GM21381 (cell line): ENCODE measurements around the gene DCDC2.
"Not testable (repeated sequence)": the region's sequence is repeated elsewhere in the genome, so short reads cannot be mapped to it uniquely, and the experiment has no call there.

ENCODE experiments used
- ATAC-seq: cut with Tn5 transposase; IDR thresholded peaks from one replicate; pipeline ENCODE4 v1.9.1; 2021; ENCODE audit warnings: mild to moderate bottlenecking, moderate library complexity; ENCODE audit not compliant: unreplicated experiment

Gene DCDC2

DNA sequence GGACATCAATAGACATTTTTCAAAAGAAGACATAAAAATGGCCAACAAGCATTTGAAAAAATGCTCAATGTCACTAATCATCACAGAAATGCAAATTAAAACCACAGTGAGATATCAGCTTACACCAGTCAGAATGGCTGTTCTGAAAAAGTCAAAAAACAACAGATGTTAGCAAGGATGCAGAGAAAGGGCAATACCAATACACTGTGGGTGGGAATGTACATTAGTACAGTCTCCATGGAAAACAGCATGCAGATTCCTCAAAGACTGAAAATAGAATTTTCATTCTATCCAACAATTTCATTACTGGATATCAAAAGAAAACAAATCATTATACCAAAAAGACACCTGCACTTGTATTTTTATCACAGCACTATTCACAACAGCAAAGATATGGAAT, 85.3 kb downstream of the DCDC2 start:
- no peak for ATAC-seq

DNA sequence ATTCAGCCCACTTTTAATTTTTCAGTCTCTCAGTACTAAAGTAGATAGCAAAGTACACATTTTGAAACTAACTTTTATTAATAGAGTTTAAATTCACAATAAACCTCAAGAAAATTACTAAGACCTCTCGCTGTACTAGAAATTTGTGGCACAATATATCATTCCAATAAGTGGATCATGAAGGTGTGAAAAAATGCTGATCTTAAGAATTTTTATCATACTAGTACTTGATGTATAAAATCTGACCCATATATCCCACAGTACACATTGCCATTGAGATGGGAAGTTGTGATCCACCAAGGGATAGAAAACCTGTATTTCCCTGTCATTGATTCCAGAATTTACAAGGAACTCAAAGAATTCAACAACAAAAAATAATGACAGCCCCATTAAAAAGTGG, 85.7 kb downstream of the DCDC2 start:
- ATAC-seq = no peak

DNA sequence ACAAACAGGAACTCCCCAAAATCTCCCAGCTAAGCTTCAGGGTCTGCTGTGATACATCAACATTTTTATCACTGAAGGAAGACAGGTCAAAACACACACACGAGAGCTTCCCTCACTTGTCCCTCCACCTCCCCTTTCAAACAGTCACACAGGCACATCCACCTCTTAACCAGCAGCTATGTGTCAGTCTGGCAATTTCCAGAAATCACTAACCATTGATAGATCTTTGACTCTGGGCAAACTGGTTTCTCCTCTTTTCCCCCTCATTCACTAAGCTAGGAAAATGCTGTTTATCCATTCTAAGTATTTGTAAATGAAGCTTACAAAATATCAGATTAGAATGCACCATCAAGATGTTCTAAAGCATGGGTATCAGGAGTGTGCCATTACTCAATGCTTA, 87.8 kb downstream of the DCDC2 start:
- ATAC-seq = no peak

DNA sequence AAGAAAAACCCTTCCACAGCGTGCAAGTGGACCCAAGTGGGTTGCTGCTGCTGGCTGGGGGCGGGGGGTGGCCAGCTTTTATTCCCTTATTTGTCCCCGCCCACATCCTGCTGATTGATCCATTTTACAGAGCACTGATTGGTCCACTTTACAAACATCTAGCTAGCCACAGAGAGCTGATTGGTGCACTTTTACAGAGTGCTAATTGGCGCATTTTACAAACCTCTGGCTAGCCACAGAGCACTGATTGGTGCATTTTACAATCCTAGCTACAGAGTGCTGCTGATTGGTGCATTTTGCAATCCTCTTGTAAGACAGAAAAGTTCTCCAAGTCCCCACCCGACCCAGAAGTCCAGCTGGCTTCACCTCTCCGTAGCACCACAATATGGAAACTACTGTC, 99.6 kb downstream of the DCDC2 start:
- ATAC-seq = not testable (repeated sequence)

DNA sequence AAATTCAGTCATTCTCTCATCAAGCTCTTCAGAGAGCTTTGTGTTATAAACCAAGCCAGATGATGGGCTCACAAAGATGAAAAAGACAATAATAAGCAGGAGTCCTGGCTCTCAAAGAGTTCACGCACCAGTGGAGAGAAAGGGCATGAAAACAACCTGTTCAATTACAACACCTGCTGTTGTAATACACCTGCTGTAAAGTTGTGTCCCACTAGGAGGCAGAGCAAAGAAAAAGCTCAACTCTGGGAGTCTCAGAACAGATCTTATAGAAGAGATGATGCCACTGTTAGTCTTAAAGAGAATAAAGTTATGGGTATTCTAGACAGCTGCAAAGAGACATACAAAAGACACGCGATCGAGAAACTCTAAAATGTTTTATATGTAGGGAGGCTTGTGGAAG, 100.6 kb downstream of the DCDC2 start:
- ATAC-seq = no peak

DNA sequence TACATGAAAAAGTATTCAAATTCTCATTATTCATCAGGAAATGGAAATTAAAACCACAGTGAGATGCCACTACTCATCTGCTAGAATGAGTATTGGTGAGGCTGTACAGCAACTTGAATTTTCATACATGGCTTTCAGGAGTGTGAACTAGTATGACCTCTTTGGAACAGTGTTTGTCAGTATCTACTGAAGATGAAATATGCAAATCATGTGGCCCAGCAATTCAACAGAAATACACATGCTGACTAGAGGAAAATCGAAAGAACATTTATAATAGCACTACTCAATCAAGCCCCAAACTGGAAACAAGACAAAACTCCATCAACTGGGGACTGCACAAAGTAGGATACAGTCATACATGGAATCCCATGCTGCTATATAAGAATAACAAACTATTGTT, 102.2 kb downstream of the DCDC2 start:
- peak; percentile 87 for ATAC-seq

DNA sequence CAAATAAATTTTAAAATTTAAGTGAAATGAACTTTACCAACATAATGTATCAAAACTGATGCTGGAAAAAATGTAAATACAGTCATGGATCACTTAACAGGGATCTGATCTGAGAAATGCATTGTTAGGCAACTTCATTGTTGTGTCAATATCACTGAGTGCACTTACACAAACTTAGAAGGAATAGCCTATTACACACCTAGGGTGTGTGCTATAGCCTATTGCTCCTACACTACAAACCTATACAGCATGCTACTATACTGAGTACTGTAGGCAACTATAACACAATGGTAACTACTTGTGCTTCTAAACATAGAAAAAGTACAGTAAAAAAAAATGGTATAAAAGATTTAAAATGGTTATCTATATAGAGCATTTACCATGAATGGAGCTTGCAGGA, 104.5 kb downstream of the DCDC2 start:
- ATAC-seq = no peak

DNA sequence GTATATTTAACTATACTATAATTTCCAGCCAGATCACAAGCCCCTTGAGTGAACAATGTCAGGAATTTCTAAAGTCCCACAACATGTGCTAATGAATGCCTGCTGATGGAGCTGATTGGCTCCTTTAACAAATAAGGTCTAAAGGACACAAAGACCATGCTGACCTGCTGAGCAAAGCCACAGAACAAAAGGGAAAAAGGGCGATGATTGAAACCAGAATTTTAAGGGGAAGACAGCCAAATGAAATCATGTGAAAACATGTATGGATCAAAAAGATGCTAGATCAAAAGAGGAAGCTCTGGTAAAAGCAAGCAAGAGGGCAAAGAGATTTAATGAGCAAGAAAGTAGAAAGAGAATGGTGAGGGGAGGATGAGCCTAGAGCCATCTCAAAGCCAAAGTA, 105.6 kb downstream of the DCDC2 start:
- ATAC-seq = no peak

DNA sequence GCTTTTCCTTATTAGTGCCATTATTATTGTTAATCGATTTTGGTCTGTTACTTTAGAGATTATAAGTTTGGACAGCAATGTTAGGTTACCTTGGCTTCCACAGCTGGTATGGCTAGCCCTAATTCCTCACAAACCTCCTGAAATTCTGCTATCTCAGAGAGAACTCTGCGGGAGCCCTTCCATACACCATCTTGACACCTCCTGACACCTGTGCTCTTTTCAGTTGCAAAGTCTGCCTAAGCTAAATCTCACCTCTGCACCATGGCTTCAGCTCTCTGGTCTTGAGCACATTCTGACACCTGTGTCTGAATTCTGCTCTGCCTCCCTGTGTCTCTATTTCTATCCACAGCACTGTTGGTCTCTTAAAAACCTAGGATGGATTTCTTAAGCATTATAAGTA, 106.5 kb downstream of the DCDC2 start:
- ATAC-seq = no peak

DNA sequence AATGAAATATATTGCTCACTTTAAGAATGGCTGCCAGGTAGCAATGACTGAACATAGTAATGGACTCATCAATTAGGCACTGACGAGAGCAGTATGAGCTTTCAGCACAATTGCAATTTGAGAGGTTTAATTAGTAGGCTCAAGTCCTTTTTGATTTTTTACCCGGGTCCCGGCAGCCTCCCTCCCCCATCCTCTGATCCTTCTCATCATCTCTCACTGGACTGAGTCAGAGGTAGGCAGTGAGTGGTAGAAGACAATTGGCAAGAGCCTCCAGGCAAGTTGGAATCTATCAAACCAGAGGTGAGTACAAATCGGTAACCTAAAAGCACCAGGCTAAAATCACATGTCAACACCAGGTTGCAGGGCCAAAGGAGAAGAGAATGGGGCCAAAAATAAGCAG, 107.9 kb downstream of the DCDC2 start:
- no peak for ATAC-seq

DNA sequence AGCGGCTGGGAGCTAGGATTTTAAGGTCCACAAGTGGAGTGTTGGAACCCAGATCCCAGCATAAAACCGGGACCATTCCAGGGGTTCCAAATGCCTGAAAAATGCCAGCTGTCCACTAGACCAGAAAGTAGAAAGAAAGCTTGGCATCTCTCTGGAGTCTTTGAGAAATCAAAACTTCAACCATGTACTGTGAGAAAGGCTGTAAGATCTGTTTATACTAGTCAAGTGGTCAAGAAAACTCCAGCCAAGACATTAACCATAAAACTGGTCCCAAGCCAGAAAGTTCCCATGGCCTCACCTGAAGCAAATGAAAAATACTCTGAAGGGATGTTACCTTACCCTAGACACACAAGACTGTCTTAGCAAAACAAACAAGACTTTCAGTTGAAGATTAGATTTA, 112.6 kb downstream of the DCDC2 start:
- no peak for ATAC-seq

DNA sequence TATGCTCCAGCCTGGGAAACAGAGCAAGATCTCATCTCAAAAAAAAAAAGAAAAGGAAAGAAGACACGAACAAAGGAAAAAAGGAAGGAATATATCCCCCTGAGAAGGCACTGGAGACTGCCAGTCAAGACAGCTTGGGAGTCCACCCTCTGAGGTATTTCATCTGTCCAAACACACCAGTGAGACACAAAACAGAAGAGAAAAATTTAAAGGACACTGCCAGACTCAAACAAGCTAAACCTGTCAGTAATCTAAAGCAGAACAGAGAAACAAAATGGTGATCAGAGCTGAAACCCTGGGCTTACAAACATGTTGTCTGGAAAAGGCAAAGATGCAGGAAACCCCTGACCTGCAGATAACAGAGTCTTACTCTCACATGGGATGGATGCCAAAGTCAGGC, 114.9 kb downstream of the DCDC2 start:
- no peak for ATAC-seq

DNA sequence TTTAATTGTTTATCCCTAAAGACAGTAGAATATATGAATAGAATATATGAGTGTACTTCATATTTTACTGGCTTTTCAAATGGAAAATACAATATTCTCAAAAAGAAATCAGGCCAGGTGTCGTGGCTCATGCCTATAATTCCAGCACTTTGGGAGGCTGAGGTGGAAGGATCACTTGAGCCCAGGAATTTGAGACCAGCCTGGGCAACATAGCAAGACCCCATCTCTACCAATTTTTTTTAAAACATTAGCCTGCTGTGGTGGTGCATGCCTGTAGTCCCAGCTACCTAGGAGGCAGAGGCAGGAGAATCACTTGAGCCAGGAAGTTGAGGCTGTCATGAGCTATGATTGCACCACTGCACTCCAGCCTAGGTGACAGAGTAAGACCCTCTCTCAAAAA, 116.1 kb downstream of the DCDC2 start:
- not testable (repeated sequence) for ATAC-seq

DNA sequence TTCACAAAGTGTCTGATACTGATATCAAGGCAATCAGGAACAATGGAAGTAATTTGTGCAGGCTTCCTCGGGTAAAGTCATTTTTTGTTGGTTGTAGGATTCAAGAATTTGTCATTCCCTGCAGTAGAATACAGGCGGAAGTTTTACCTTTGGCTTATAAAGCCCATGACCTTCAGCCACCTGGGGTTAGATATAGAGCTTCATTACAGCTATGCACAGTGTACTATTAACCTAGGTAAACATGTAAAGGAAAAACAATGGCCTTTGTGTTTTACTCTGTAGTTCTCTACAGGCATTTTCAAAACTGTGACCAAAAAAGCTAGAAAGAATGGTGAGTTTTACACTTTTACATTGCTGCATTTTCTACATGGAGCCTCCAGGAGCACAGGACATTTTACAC, 116.9 kb downstream of the DCDC2 start:
- ATAC-seq = no peak

DNA sequence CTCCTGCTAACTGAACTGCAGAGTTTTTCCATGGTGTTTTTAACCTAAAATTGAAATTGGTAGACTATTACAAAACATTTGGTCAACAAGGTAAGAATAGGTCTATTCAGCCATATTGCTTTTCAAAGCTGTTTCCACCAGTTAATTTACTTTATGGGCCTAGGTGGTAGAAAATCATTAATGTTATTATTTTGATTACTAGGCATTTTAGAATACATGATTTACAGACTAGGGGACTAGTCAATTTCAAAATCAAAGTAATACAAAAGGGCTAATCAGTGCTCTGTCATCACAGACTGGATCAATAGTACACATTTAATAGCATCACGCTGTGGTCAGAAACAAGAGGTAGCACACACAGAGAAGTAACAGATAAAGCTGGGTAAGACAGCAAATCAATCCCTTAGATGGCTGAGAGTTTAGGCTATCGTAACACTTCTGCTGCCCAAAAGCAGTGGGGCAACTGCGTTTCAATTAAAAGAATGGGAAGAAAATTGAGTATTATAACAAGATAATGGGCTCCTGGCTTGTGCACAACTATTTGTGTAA, 117.4 kb downstream of the DCDC2 start:
- no peak for ATAC-seq

DNA sequence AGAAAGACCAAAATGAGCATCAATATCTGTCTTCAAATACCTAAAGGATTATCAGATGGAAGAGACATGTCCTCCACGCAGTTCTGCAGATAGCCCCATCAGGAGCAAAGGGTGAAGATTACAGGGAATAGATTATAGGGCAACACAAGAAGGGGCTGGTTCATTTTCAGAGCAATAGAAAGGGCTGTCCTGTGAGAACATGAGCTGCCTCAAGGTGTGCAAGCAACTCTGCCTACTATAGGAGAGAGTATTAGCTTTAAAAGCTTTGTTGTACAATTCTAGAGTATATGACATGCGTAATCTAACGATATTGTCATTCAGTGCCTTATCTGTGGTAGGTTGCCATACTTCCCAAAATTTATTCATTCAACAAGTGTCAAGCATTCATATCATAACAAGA, 119.2 kb downstream of the DCDC2 start:
- ATAC-seq = no peak

DNA sequence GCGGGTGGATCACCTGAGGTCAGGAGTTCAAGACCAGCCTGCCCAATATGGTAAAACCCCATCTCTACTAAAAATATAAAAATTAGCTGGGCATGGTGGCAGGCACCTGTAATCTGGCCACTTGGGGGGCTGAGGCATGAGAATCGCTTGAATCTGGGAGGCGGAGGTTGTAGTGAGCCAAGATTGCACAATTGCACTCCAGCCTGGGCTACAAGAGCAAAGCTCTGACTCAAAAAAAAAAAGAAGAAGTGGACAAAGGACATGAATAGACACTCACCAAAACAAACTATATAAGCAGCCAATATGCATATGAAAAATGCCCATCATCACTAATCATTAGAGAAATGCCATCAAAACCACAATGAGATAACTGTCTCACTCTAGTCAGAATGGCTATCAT, 121.1 kb downstream of the DCDC2 start:
- not testable (repeated sequence) for ATAC-seq

DNA sequence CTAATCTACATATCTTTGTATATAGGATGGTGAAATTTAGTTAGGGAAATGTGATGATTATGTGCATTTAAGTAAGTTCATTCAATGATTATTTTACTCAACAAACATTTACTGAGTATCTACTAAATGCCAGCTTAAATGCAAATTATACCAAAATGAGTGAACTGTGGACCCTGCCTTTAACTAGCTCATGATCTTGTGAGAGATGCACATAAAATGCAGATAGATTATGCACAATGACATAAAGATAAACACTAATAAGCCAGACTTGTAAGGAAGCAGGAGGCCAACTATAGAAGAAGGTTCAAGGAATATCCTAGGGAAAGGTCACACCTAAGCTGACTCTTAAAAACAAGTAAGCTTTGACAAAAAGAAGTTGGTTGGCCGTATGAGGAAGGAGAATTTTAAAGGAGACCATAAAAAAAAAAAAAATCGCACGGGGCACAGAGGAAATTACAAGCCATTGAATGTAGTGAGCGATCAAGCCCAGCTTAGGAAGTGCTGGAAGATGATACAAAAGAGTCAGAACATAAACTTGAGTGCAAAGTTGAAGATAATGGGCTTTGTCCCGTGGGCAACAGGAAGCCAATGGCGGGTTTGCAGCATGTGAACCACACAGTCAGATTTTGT, 123.9 kb downstream of the DCDC2 start:
- no peak for ATAC-seq

DNA sequence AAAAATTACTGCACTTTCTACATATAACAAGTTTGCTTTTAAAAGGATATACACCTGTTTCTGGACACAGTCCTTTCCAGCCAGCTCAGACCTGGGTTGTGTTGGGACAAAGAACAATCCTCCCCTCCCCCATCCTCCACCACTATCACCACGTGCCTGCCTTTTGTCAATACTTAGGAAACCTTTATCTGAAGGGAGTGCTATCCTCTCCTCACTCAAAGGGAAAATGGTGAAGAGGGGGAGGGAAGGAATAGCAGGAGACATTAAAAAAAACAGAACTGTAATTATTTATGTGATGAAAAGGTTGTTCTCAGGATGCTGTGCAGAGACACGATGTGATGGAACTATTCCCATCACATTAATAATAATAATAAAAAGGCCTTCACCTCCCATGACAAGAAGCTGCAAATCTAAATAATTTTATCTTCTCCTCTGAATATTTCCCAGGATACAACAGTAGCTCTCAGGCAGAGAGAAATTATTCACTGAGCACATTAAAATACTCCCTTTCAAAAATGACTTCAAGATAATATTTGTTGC, 126.4 kb downstream of the DCDC2 start:
- no peak for ATAC-seq

DNA sequence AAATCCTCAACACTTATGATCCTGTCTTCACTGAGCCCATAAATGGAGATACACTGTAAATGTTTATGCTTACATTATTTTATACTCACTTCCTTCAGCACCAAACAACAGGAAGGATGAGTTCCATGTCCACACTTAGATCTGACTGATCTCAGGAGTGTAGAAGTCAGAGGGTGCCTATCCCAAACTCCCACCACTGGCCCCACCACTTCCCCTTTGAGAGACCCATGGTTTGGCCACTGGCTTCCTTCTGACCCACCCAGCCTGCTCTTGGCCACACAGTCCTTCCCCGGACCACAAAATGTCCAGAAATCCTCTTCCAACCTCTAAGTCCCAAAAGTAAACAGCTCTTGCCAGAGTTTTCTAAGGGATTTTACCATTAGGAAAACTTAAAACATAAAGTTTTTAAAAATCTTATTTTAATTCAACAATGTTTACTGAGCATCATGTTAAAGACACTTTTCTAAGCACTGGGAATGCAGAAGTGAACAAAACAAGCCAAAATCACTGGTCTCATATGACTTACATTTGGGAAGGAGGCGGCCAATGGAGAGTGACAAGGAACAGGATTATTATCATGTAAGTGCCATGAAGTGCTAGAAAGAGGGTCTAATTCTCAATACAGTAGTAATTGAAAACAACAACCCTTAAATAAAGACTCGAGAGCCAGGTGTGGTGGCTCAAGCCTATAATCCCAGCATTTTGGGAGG, 128.0 kb downstream of the DCDC2 start:
- no peak for ATAC-seq

DNA sequence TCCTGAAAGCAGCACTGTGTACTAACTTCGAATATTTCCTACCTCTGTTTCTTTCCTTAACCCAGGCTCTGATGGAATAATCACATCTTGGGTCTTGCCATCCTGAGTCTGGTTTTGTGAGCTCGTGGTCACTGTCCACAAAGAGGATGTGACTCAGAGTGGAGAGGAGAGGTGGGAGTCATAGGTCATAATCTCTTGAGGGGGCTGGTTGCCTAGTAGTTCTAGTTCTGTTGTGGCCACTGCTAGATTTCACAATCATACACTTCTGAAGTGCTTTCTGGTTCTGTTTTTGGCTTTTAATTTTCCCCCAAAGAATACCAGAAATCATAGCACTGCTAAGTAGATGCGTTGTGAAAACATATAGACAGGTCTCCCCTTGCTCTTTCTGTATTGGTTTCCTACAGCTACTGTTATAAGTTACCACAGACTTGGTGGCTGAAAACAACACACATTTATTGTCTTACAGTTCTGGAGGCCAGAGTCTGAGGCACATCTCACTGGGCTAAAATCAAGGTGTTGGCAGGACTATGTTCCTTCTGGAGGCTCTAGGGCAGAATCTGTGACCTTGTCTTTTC, 129.1 kb downstream of the DCDC2 start:
- peak; percentile 73 for ATAC-seq

DNA sequence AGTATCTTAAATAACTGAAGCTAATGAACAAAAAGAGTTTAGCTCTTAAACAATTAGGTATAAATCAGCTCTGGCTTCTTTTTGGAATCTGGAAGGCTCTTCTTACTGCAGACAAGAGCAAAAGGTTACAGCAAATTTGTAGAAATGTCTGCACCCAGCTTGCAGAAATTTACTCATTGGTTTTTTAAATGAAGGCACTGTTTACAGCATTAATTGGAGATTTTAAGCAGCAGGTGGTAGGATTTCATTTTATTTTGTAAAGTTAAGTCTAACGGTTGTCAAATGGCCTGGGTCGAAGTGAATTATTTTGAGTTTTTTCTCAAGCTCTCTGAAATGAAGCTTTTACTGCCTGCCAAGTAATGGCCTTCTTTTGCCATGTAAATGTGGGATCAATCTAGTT, 129.7 kb downstream of the DCDC2 start:
- ATAC-seq = no peak
